Fibroblast of skin of back (primary cell): ENCODE measurements around the gene NBPF8. TPM values are rescaled to one million over a fixed set of nuclear protein-coding genes. Genes with fewer than 3 reads are reported as not detected.
"Not testable (repeated sequence)": the region's sequence is repeated elsewhere in the genome, so short reads cannot be mapped to it uniquely, and the experiment has no call there.

Source experiments
- DNase-seq: peaks from one replicate; pipeline ENCODE4 v3.0.0-alpha.2; 2013
- polyA plus RNA-seq, 2 experiments: library from polyadenylated mRNA; unstranded; fragments of 120-200 nt; gene quantifications; one replicate each; pipeline ENCODE4 v1.2.1, GENCODE V29; 2013; ENCODE audit not compliant: insufficient read length in 2 of 2

The NBPF8 gene, protein sequence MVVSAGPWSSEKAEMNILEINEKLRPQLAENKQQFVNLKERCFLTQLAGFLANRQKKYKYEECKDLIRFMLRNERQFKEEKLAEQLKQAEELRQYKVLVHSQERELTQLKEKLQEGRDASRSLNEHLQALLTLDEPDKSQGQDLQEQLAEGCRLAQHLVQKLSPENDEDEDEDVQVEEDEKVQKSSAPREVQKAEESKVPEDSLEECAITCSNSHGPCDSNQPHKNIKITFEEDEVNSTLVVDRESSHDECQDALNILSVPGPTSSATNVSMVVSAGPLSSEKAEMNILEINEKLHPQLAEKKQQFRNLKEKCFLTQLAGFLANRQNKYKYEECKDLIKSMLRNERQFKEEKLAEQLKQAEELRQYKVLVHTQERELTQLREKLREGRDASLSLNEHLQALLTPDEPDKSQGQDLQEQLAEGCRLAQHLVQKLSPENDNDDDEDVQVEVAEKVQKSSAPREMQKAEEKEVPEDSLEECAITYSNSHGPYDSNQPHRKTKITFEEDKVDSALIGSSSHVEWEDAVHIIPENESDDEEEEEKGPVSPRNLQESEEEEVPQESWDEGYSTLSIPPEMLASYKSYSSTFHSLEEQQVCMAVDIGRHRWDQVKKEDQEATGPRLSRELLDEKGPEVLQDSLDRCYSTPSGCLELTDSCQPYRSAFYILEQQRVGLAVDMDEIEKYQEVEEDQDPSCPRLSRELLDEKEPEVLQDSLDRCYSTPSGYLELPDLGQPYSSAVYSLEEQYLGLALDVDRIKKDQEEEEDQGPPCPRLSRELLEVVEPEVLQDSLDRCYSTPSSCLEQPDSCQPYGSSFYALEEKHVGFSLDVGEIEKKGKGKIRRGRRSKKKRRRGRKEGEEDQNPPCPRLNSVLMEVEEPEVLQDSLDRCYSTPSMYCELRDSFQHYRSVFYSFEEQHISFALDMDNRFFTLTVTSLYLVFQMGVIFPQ
- 8.2 TPM for polyA plus RNA-seq (2013, experiment 1 of 2; ENCODE audit: insufficient read length)
- polyA plus RNA-seq (2013, experiment 2 of 2; ENCODE audit: insufficient read length), result 7.9 TPM

GRCh38 chr1:120414911-120415480, at the start of gene NBPF8:
TSS of gene NBPF8 (plus strand) at chr1:120415035. CDS start at chr1:120436523, 21,488 bp downstream.
- DNase-seq, result peak; percentile 69

GRCh38 chr1:120367709-120368108, 47.1 kb upstream of the NBPF8 start:
- peak; percentile 8 for DNase-seq

GRCh38 chr1:120386651-120387050, 28.2 kb upstream of the NBPF8 start:
- not testable (repeated sequence) for DNase-seq

DNA sequence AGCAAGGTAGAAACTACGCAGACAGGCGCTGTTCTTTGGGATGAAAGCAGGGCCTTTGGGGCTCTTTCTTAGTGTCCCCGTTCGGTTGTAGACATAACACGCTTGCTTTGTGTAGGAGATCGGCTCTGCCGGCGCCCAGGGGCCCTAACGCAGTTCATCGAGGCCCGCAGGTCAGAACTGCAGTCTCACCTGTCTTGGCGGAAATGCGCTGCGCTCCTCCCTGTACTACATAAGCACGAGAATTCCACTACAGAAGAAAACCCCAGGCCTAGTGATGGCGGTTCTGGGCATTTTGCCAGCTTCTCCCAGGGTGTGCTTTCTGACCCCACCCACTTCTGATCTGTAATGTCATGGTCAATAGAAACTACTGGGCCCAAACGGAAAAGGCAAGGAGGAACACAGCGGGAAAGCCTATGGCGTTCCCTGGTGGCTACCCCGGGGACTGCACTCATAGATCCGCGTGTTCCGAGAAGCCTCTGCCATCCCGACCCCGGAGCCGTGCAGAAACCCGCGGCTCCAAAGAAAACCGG, 26.2 kb upstream of the NBPF8 start:
- peak; percentile 78 for DNase-seq

DNA sequence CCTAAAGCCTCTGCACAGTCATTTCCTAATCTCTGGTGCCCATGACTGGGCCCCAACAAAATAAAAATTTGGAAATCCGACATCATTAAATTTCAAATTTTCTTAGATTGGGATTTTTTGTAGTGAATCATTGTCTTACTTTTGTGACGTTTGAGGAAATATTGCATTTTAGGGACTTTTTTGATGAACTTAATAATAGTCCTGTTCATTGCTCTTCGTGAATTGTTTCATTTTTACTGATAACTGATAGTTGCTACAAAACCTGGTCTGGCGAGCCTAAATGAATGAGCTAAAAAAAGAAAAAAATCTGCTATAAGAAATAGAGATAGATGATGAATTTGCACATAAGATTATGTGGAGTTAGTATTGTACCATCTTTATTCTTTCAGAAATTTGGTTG, 23.5 kb upstream of the NBPF8 start:
- not testable (repeated sequence) for DNase-seq

GRCh38 chr1:120393316-120394232, 21.3 kb upstream of the NBPF8 start:
- DNase-seq, result not testable (repeated sequence)

GRCh38 chr1:120405348-120405747, 9.5 kb upstream of the NBPF8 start:
- not testable (repeated sequence) for DNase-seq

- DNase-seq, result not testable (repeated sequence)
Observed at GRCh38 chr1:120414451-120414850, 384 bp upstream of the NBPF8 start.

- DNase-seq, result peak; percentile 62
Observed at GRCh38 chr1:120415492-120415961, 692 bp downstream of the NBPF8 start.

DNA sequence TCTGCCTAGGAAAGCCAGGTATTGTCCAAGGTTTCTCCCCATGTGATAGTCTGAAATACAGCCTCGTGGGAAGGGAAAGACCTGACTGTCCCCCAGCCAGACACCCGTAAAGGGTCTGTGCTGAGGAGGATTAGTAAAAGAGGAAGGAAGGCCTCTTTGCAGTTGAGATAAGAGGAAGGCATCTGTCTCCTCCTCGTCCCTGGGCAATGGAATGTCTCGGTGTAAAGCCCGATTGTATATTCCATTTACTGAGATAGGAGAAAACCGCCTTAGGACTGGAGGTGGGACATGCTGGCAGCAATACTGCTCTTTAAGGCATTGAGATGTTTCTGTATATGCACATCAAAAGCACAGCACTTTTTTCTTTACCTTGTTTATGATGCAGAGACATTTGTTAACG, 10.2 kb downstream of the NBPF8 start:
- not testable (repeated sequence) for DNase-seq

DNA sequence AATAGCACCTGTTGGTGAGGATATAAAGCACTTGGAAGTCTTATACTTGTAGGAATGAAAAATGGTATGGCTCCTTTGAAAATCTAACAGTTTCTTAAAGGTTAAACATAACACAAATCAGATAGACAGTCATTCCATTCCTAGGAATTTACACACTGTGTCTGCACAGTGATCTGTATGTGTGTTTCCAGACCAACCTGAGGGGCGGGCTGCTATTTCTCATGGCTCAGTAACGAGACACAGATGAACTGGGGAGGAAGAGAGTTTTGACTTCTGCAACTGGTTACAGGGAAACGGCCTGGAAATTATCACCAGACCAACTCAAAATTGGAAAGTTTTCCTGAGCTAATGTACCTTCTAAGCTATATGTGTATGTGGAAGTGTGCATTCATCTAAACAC, 16.8 kb downstream of the NBPF8 start:
- DNase-seq, result peak; percentile 19

DNA sequence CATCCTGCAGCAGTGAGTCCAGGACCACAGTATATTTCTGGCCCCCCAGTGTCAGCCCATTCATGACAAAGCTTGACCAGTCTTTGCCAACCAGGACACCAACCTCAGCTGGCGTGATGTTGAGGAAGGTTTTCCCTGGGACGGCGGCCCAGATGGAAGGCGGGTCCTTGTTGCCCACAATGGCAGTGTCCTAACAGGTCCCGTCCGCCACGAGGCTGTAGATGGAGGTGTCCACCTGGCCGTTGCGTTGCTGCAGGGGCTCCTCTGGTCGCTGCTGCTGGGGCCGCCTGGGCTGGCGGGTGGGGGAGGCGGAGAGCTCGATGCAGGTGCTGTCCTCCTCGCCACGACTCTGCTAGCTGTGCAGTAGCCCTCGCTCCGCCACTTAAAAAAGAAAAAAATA, 19.0 kb downstream of the NBPF8 start:
- not testable (repeated sequence) for DNase-seq

DNA sequence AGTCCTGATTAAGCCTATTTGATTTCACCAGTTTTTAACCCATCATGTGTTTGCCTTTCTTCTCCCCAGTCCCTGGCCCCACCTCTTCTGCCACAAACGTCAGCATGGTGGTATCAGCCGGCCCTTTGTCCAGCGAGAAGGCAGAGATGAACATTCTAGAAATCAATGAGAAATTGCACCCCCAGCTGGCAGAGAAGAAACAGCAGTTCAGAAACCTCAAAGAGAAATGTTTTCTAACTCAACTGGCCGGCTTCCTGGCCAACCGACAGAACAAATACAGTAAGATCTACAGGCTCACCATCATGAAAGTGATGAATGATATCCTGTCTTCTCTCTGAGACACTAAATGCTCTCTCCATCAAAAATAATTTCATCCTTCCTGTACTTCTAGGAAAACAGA, 34.3 kb downstream of the NBPF8 start:
- not testable (repeated sequence) for DNase-seq
